ENCODE measurements around the gene GPR65.
A peak's percentile ranks its signal among the peaks of the same experiment; 100 is the strongest.

Gene GPR65

GRCh38 chr14:88030892-88031291 lies 26.0 kb downstream of the GPR65 start:
- no peak for DNase-seq
- no peaks in the 10 kb centered on the region for H3K27me3 ChIP-seq (replicated peaks; ENCODE audit: control insufficient read depth, insufficient read depth, low read length, poor library complexity, severe bottlenecking)
- peaks cover 20% of the 10 kb centered on the region for H3K4me1 ChIP-seq (ENCODE audit: control insufficient read depth, insufficient read depth, low read length, poor library complexity, severe bottlenecking)
- no peaks in the 10 kb centered on the region for H3K9me3 ChIP-seq (ENCODE audit: control insufficient read depth, low read length)
- no peaks in the 10 kb centered on the region for H3K36me3 ChIP-seq (ENCODE audit: control insufficient read depth, insufficient read depth, low read length)
- no peak overlapping the region for H3K4me3 ChIP-seq (ENCODE audit: insufficient read depth, low read depth, low read length, poor library complexity, severe bottlenecking)
- H3K27ac ChIP-seq (ENCODE audit: insufficient read depth, low read length, poor library complexity, severe bottlenecking): no peak overlapping the region

DNA sequence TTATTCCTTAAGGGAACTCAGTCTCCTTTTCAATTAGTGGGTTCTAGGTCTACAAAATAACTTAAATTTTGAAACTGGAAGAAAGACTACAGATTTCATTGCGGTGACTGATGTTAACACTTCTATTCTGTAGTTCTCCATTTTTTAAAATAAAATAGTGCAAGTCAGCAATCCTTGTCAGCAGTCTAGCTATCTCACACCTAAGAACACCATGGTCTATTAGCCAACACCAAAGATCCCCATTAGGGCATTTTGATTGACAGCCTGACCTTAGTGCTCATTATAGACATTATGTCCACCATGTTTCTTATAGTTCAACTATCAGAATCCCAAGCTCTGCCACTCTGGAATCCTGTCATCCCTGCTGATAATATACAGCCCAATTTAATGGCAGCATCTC lies 27.4 kb downstream of the GPR65 start:
- no peaks in the 10 kb centered on the region for H3K36me3 ChIP-seq (ENCODE audit: control insufficient read depth, insufficient read depth, low read length)
- DNase-seq: no peak
- no peaks in the 10 kb centered on the region for H3K9me3 ChIP-seq (ENCODE audit: control insufficient read depth, low read length)
- H3K27ac ChIP-seq (ENCODE audit: insufficient read depth, low read length, poor library complexity, severe bottlenecking): no peak overlapping the region
- H3K27me3 ChIP-seq (replicated peaks; ENCODE audit: control insufficient read depth, insufficient read depth, low read length, poor library complexity, severe bottlenecking): no peaks in the 10 kb centered on the region
- H3K4me1 ChIP-seq (ENCODE audit: control insufficient read depth, insufficient read depth, low read length, poor library complexity, severe bottlenecking): peaks cover 7% of the 10 kb centered on the region
- no peak overlapping the region for H3K4me3 ChIP-seq (ENCODE audit: insufficient read depth, low read depth, low read length, poor library complexity, severe bottlenecking)

DNA sequence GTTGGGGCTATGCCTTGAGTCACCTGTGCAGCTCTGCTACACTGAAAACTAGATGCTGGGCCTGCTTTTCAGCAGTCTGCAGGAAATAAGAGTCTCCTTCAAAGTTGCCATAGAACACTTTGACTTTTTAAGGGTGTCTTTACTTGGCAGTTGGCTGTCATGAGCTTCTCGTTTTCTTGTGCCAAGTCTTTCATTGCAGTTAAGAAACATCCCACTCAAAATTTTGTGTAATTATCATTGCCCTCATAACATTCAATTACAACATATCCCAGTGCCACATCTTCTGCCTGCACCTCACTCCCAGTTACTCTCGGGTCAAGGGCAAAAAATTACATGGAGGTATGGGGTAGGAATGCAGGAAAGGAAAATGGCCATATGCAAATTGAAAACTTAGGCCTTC lies 29.1 kb downstream of the GPR65 start:
- H3K4me1 ChIP-seq (ENCODE audit: control insufficient read depth, insufficient read depth, low read length, poor library complexity, severe bottlenecking): no peaks in the 10 kb centered on the region
- DNase-seq: no peak
- no peaks in the 10 kb centered on the region for H3K9me3 ChIP-seq (ENCODE audit: control insufficient read depth, low read length)
- no peaks in the 10 kb centered on the region for H3K27me3 ChIP-seq (replicated peaks; ENCODE audit: control insufficient read depth, insufficient read depth, low read length, poor library complexity, severe bottlenecking)
- H3K36me3 ChIP-seq (ENCODE audit: control insufficient read depth, insufficient read depth, low read length): no peaks in the 10 kb centered on the region
- no peak overlapping the region for H3K4me3 ChIP-seq (ENCODE audit: insufficient read depth, low read depth, low read length, poor library complexity, severe bottlenecking)
- no peak overlapping the region for H3K27ac ChIP-seq (ENCODE audit: insufficient read depth, low read length, poor library complexity, severe bottlenecking)

DNA sequence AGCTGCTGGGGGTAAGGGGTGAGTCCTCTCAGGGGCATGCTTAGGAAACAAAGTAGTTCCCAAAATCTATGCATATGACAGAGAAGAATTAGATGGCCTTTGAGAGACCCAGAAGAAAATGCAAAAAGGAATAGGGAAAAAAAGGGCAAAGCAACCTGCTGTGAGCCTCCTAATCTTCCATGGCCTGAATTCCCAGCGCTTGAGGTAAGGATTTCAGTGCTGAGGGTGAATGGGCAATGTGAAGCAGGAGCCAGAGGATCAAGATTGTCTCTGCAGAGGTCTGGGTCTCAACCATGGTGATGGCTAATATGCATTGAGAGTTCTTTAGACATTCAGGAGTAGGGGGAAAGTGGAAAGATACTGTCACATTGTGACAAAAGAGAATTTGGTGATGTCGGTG lies 31.5 kb downstream of the GPR65 start:
- Histone ChIP-seq H3K27me3 (replicated peaks; ENCODE audit: control insufficient read depth, insufficient read depth, low read length, poor library complexity, severe bottlenecking) (no peaks in the 10 kb centered on the region), H3K9me3 (ENCODE audit: control insufficient read depth, low read length) (no peaks in the 10 kb centered on the region), H3K27ac (ENCODE audit: insufficient read depth, low read length, poor library complexity, severe bottlenecking) (no peak overlapping the region), H3K36me3 (ENCODE audit: control insufficient read depth, insufficient read depth, low read length) (no peaks in the 10 kb centered on the region), H3K4me1 (ENCODE audit: control insufficient read depth, insufficient read depth, low read length, poor library complexity, severe bottlenecking) (peaks cover 5% of the 10 kb centered on the region), H3K4me3 (ENCODE audit: insufficient read depth, low read depth, low read length, poor library complexity, severe bottlenecking) (no peak overlapping the region)
- DNase-seq: no peak

DNA sequence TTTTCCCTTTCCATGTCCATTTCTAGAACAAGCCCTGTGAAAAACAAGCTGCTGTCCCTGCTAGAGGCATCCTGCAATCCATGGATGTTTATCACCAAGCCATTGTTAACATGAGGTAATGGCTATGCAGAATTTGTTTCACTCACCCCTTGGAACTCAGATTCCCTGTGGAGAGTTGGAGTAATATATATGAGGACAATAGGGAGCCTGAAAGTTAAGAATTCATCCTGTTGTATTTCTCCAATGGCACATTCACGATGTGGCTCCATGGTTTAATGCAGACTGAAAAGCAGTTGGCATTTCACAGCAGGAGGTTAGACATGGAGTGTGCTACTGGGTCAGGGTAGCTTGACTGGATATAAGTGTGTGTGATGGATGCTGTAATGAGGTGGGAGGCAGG lies 32.4 kb downstream of the GPR65 start:
- no peaks in the 10 kb centered on the region for H3K27me3 ChIP-seq (replicated peaks; ENCODE audit: control insufficient read depth, insufficient read depth, low read length, poor library complexity, severe bottlenecking)
- no peak overlapping the region for H3K27ac ChIP-seq (ENCODE audit: insufficient read depth, low read length, poor library complexity, severe bottlenecking)
- H3K4me3 ChIP-seq (ENCODE audit: insufficient read depth, low read depth, low read length, poor library complexity, severe bottlenecking): no peak overlapping the region
- H3K36me3 ChIP-seq (ENCODE audit: control insufficient read depth, insufficient read depth, low read length): no peaks in the 10 kb centered on the region
- H3K4me1 ChIP-seq (ENCODE audit: control insufficient read depth, insufficient read depth, low read length, poor library complexity, severe bottlenecking): peaks cover 5% of the 10 kb centered on the region
- DNase-seq: no peak
- H3K9me3 ChIP-seq (ENCODE audit: control insufficient read depth, low read length): no peaks in the 10 kb centered on the region

- H3K36me3 ChIP-seq (ENCODE audit: control insufficient read depth, insufficient read depth, low read length): no peaks in the 10 kb centered on the region
- no peak overlapping the region for H3K4me3 ChIP-seq (ENCODE audit: insufficient read depth, low read depth, low read length, poor library complexity, severe bottlenecking)
- peaks cover 5% of the 10 kb centered on the region for H3K4me1 ChIP-seq (ENCODE audit: control insufficient read depth, insufficient read depth, low read length, poor library complexity, severe bottlenecking)
- H3K9me3 ChIP-seq (ENCODE audit: control insufficient read depth, low read length): no peaks in the 10 kb centered on the region
- H3K27ac ChIP-seq (ENCODE audit: insufficient read depth, low read length, poor library complexity, severe bottlenecking): no peak overlapping the region
- H3K27me3 ChIP-seq (replicated peaks; ENCODE audit: control insufficient read depth, insufficient read depth, low read length, poor library complexity, severe bottlenecking): no peaks in the 10 kb centered on the region
- no peak for DNase-seq
Measured at GRCh38 chr14:88039197-88039596, 34.3 kb downstream of the GPR65 start.

GRCh38 chr14:88040146-88040545 lies 35.2 kb downstream of the GPR65 start:
- no peak for DNase-seq
- Histone ChIP-seq H3K27ac (ENCODE audit: insufficient read depth, low read length, poor library complexity, severe bottlenecking) (no peak overlapping the region), H3K4me1 (ENCODE audit: control insufficient read depth, insufficient read depth, low read length, poor library complexity, severe bottlenecking) (peaks cover 5% of the 10 kb centered on the region), H3K27me3 (replicated peaks; ENCODE audit: control insufficient read depth, insufficient read depth, low read length, poor library complexity, severe bottlenecking) (no peaks in the 10 kb centered on the region), H3K4me3 (ENCODE audit: insufficient read depth, low read depth, low read length, poor library complexity, severe bottlenecking) (peak overlapping the region; percentile 13), H3K36me3 (ENCODE audit: control insufficient read depth, insufficient read depth, low read length) (no peaks in the 10 kb centered on the region), H3K9me3 (ENCODE audit: control insufficient read depth, low read length) (no peaks in the 10 kb centered on the region)

GRCh38 chr14:88043529-88044443 lies 38.9 kb downstream of the GPR65 start:
- no peak overlapping the region for H3K27ac ChIP-seq (ENCODE audit: insufficient read depth, low read length, poor library complexity, severe bottlenecking)
- no peak for DNase-seq
- no peaks in the 10 kb centered on the region for H3K36me3 ChIP-seq (ENCODE audit: control insufficient read depth, insufficient read depth, low read length)
- H3K27me3 ChIP-seq (replicated peaks; ENCODE audit: control insufficient read depth, insufficient read depth, low read length, poor library complexity, severe bottlenecking): no peaks in the 10 kb centered on the region
- peaks cover 5% of the 10 kb centered on the region for H3K4me1 ChIP-seq (ENCODE audit: control insufficient read depth, insufficient read depth, low read length, poor library complexity, severe bottlenecking)
- H3K9me3 ChIP-seq (ENCODE audit: control insufficient read depth, low read length): no peaks in the 10 kb centered on the region
- no peak overlapping the region for H3K4me3 ChIP-seq (ENCODE audit: insufficient read depth, low read depth, low read length, poor library complexity, severe bottlenecking)

- no peak for DNase-seq
- no peaks in the 10 kb centered on the region for H3K27me3 ChIP-seq (replicated peaks; ENCODE audit: control insufficient read depth, insufficient read depth, low read length, poor library complexity, severe bottlenecking)
- H3K9me3 ChIP-seq (ENCODE audit: control insufficient read depth, low read length): no peaks in the 10 kb centered on the region
- no peak overlapping the region for H3K27ac ChIP-seq (ENCODE audit: insufficient read depth, low read length, poor library complexity, severe bottlenecking)
- H3K4me3 ChIP-seq (ENCODE audit: insufficient read depth, low read depth, low read length, poor library complexity, severe bottlenecking): no peak overlapping the region
- H3K36me3 ChIP-seq (ENCODE audit: control insufficient read depth, insufficient read depth, low read length): no peaks in the 10 kb centered on the region
- H3K4me1 ChIP-seq (ENCODE audit: control insufficient read depth, insufficient read depth, low read length, poor library complexity, severe bottlenecking): peaks cover 5% of the 10 kb centered on the region
Measured at GRCh38 chr14:88044444-88044758, 39.5 kb downstream of the GPR65 start.

- H3K27ac ChIP-seq (ENCODE audit: insufficient read depth, low read length, poor library complexity, severe bottlenecking): no peak overlapping the region
- no peaks in the 10 kb centered on the region for H3K36me3 ChIP-seq (ENCODE audit: control insufficient read depth, insufficient read depth, low read length)
- DNase-seq: no peak
- no peaks in the 10 kb centered on the region for H3K9me3 ChIP-seq (ENCODE audit: control insufficient read depth, low read length)
- H3K4me1 ChIP-seq (ENCODE audit: control insufficient read depth, insufficient read depth, low read length, poor library complexity, severe bottlenecking): peaks cover 1% of the 10 kb centered on the region
- no peak overlapping the region for H3K4me3 ChIP-seq (ENCODE audit: insufficient read depth, low read depth, low read length, poor library complexity, severe bottlenecking)
- H3K27me3 ChIP-seq (replicated peaks; ENCODE audit: control insufficient read depth, insufficient read depth, low read length, poor library complexity, severe bottlenecking): no peaks in the 10 kb centered on the region
Measured at GRCh38 chr14:88044776-88045446, 40.0 kb downstream of the GPR65 start.

Measured in effector memory CD4-positive, alpha-beta T cell (primary cell).